Ascending aorta (tissue), 2 donors: ENCODE data around the gene CARD9. TPM values are rescaled to one million over a fixed set of nuclear protein-coding genes. Genes with fewer than 3 reads are reported as not detected.

Experiments used
- DNase-seq, 2 donors: peaks; one replicate each; pipeline ENCODE4 v3.0.0-alpha.2; 2019; ENCODE audit warnings: low spot score in 2 of 2
- H3K27ac ChIP-seq, 2 donors: fragments of 200-600 bp; sonication (generic); one replicate each; pipeline ENCODE4 v1.5.1; 2016 to 2017; ENCODE audit warnings: mild to moderate bottlenecking in 1 of 2
- H3K27me3 ChIP-seq: fragments of 200-600 bp; sonication (generic); one replicate; pipeline ENCODE4 v1.5.1; 2017
- H3K36me3 ChIP-seq, 2 donors: fragments of 200-600 bp; sonication (generic); one replicate each; pipeline ENCODE4 v1.5.1; 2016
- H3K4me1 ChIP-seq, 2 donors: fragments of 200-600 bp; sonication (generic); one replicate each; pipeline ENCODE4 v1.5.1; 2016 to 2017; ENCODE audit warnings: mild to moderate bottlenecking in 1 of 2
- H3K4me3 ChIP-seq, 2 donors: fragments of 200-600 bp; sonication (generic); one replicate each; pipeline ENCODE4 v1.5.1; 2016 to 2017; ENCODE audit warnings: mild to moderate bottlenecking in 1 of 2
- H3K9me3 ChIP-seq, 2 donors: fragments of 200-600 bp; sonication (generic); one replicate each; pipeline ENCODE4 v1.5.1; 2016
- CTCF ChIP-seq, 3 experiments: fragments of 200-600 bp in 2 of 3; fragments of 450-650 bp in 1 of 3; sonication (generic) in 2 of 3; IDR thresholded peaks; one replicate each; pipeline ENCODE4 v1.5.1; 2016 to 2019; ENCODE audit warnings: antibody characterized with exemption in 3 of 3, mild to moderate bottlenecking in 1 of 3, moderate library complexity in 1 of 3
- intact Hi-C: fragments of 100-400 bp; cut with DNase I; formaldehyde crosslinking; loops from one replicate; pipeline ENCODE4 v1.15.1; 2023
- total RNA-seq: library from RNA; depleted of rRNA; stranded (reverse); fragments of >200 nt; gene quantifications from one replicate; pipeline ENCODE4 v1.1.0, GENCODE V29; 2016

Gene CARD9
- total RNA-seq, 1 donor from 2014 or later = 0.43 TPM

- Histone ChIP-seq H3K4me3 (no peak overlapping the region), H3K4me1 (peaks cover 0 to 1% of the 10 kb centered on the region in 2 donors), H3K27ac (no peak overlapping the region), H3K9me3 (no peaks in the 10 kb centered on the region), H3K36me3 (peaks cover 90 to 92% of the 10 kb centered on the region in 2 donors), H3K27me3 (no peaks in the 10 kb centered on the region)
- intact Hi-C loops = no loop called here
- TF ChIP-seq CTCF (IDR thresholded peaks at IDR 0.05) = no peak
- DNase-seq = no peak
These were observed 43.4 kb upstream of the CARD9 start for GRCh38 chr9:136416914-136417313.

- intact Hi-C loops = no loop called here
- H3K36me3 ChIP-seq = peaks cover 85 to 87% of the 10 kb centered on the region in 2 donors
- no peak for TF ChIP-seq CTCF (IDR thresholded peaks at IDR 0.05)
These were observed 43.0 kb upstream of the CARD9 start for GRCh38 chr9:136416427-136416826.

GRCh38 chr9:136412962-136413361 is 39.5 kb upstream of the CARD9 start:
- peaks cover 52 to 54% of the 10 kb centered on the region in 2 donors for H3K36me3 ChIP-seq
- no peak overlapping the region for H3K4me3 ChIP-seq
- no peaks in the 10 kb centered on the region for H3K9me3 ChIP-seq
- intact Hi-C loops = loop anchor here (5.0 kb wide), 1 partner anchor 69 kb away; the partner anchor contains the start of gene SEC16A
- peaks cover 9 to 19% of the 10 kb centered on the region in 2 donors for H3K4me1 ChIP-seq
- no peak overlapping the region for H3K27ac ChIP-seq
- no peaks in the 10 kb centered on the region for H3K27me3 ChIP-seq
- no peak for TF ChIP-seq CTCF (IDR thresholded peaks at IDR 0.05)
- DNase-seq = no peak

More at GRCh38 chr9:136416427-136416826, 43.0 kb upstream of the CARD9 start:
- Histone ChIP-seq H3K4me1 (peaks cover 0 to 6% of the 10 kb centered on the region in 2 donors), H3K27ac (no peak overlapping the region), H3K27me3 (no peaks in the 10 kb centered on the region), H3K9me3 (no peaks in the 10 kb centered on the region), H3K4me3 (no peak overlapping the region)
- DNase-seq = no peak

GRCh38 chr9:136411378-136411777 is 37.9 kb upstream of the CARD9 start:
- Histone ChIP-seq H3K4me3 (peak overlapping the region; percentile 72 to 92), H3K9me3 (no peaks in the 10 kb centered on the region), H3K4me1 (peaks cover 9 to 19% of the 10 kb centered on the region in 2 donors), H3K36me3 (peaks cover 44 to 47% of the 10 kb centered on the region in 2 donors), H3K27ac (no peak overlapping the region), H3K27me3 (no peaks in the 10 kb centered on the region)
- no peak for DNase-seq
- TF ChIP-seq CTCF (IDR thresholded peaks at IDR 0.05) = no peak
- intact Hi-C loops = loop anchor here (2.0 to 5.0 kb wide), 2 partner anchors 27 to 71 kb away; partner anchors contain the start of genes INPP5E and SEC16A

- peak within 1 kb of the TSS; percentile 72 to 92 for H3K4me3 ChIP-seq
- no peaks in the 10 kb centered on the region for H3K9me3 ChIP-seq
- H3K36me3 ChIP-seq = peaks cover 43 to 46% of the 10 kb centered on the region in 2 donors
- H3K27ac ChIP-seq = peak within 1 kb of the TSS; percentile 77 to 80
- peak; percentile 67 to 96 for DNase-seq
- no peaks in the 10 kb centered on the region for H3K27me3 ChIP-seq
- TF ChIP-seq CTCF (IDR thresholded peaks at IDR 0.05) = no peak
- intact Hi-C loops = loop anchor here (1.0 to 5.0 kb wide), 4 partner anchors 10 to 72 kb away; partner anchors contain the start of genes DNLZ, INPP5E, SEC16A and SNAPC4
- peaks cover 9 to 19% of the 10 kb centered on the region in 2 donors for H3K4me1 ChIP-seq
These were observed 37.2 kb upstream of the CARD9 start, which contains the start of the genes ENTR1 and PMPCA for GRCh38 chr9:136410500-136411287. TSS of gene ENTR1 (minus strand) at chr9:136410614. CDS start at chr9:136410397, 217 bp downstream. TSS of gene PMPCA (plus strand) at chr9:136410658. CDS start at chr9:136410669, 11 bp downstream.
